AG09319 (cell line): Measurements from ENCODE around the gene TPRG1.

Experiments used
- DNase-seq: peaks from one replicate; pipeline ENCODE4 v3.0.0-alpha.2; 2010; ENCODE audit warnings: low read depth; ENCODE audit errors: extremely low read depth
- TF ChIP-seq, protein P1 (sequence below): IDR thresholded peaks from 2 replicates; pipeline ENCODE4 v1.5.1; 2011; ENCODE audit warnings: low read depth, mild to moderate bottlenecking, inconsistent platforms, low read length, moderate library complexity

TPRG1 gene

DNA sequence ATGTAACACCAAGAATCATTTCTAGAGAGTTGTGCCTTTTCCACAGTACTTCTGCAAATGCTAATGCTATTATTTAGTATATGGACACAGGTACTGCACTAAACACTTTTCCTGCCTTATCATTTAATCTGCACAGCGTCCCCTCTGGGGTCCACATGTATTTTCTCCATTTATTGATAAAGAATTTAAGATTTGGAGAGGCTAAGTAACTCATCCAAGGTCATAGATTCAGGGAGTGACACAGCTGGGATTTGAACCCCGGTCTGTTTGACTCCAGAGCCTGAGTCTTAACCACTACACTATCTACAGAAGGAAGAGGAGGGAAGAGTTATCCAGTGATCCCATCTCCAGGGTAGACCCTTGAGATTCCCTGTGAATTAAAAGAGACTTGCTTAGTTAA, 24.9 kb upstream of the TPRG1 start:
- TF ChIP-seq, protein P1, sequence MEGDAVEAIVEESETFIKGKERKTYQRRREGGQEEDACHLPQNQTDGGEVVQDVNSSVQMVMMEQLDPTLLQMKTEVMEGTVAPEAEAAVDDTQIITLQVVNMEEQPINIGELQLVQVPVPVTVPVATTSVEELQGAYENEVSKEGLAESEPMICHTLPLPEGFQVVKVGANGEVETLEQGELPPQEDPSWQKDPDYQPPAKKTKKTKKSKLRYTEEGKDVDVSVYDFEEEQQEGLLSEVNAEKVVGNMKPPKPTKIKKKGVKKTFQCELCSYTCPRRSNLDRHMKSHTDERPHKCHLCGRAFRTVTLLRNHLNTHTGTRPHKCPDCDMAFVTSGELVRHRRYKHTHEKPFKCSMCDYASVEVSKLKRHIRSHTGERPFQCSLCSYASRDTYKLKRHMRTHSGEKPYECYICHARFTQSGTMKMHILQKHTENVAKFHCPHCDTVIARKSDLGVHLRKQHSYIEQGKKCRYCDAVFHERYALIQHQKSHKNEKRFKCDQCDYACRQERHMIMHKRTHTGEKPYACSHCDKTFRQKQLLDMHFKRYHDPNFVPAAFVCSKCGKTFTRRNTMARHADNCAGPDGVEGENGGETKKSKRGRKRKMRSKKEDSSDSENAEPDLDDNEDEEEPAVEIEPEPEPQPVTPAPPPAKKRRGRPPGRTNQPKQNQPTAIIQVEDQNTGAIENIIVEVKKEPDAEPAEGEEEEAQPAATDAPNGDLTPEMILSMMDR: no peak
- DNase-seq: no peak

DNA sequence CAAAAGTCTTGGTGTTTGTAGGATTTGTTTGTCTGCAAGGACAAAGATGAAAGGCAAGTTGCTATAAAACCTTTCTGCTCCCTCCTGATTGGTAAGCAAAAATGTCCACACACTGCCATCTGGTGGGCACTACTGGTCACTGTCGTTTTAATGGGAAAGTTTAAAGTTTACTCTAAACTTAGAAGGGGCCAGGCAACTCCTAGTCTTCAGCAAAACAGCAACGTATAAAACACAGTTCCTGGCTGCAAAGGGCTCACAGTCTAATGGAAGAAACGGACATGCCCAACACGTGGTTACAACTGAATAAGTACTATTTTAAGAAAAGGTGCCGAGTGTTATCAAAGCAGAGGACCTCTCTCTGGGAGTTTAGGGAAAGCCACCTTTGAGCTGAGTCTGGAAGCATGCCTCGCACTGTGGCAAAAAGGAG, 23.7 kb upstream of the TPRG1 start:
- TF ChIP-seq, protein P1: peak; percentile 78
- DNase-seq: peak; percentile 20

DNA sequence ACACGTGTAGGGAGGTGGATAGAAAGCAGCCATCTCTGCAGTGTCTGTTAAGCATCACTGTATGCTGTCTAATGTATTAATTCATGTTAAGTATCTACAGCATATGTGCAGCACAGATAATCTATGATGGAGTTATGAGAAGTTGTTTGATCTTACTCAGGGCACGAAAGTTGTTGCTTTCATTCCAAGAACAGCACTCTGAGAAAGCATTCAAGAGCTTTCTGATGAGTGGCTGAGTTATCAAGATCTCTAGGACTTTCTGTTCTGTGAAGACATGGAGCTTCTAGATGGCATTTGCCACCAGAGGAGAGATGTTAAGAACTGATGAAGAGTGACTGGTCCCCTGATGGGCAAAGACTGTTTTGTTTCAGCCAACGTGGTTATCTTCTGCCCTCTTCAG, 22.6 kb upstream of the TPRG1 start:
- TF ChIP-seq, protein P1: no peak
- DNase-seq: no peak

DNA sequence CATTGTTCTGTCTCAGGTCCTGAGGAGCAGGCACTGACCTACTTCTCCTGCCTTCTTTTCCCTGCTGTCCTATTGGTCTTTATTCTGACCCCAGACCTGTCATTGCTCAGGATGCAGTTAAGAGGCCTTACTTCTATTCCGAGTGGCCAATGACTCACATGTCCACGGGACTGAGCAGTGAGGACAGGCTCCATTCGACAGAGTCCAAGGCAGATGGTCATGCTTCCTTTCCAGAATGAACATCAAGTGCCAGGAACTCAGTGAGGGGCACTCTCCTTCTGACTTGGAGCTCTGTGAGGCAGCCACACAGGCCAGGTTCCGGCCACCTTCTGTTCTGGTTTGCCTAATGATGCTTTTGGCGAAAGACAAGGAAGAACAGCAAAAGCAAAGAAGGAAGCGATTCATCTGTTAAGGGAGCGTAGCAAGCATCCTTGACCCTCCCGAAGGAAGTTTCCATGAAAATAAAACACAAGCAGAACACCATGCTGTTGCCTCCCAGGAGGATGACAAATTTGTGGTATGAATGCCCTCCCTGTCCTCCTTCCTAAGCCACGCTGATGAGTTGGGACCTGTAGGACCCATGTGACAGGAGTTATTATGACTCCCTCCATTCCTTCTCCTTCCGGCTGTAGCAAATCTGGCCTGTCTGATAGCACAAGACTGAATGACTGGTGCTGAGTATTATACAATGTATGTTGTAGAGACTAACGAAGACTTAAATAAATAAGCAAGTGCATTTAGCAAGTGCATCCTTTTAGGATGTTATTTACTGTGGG, 14.4 kb upstream of the TPRG1 start:
- DNase-seq: no peak
- TF ChIP-seq, protein P1: no peak

DNA sequence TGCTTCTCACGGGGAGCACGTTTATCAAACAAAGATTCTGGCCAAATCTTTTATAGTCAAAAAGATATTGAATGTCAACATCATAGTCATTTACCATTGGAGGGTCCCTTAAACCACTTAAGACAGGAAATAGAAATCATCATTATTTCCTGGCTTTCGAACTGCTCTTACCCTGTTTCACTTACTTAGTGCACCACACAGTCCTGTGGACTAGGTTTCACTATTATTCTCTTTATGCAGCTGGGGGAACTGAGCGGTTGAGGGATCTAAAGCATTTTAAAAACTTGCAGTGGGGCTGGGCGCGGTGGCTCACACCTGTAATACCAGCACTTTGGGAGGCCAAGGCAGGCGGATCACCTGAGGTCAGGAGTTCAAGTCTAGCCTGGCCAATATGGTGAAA, 13.7 kb upstream of the TPRG1 start:
- no peak for DNase-seq
- TF ChIP-seq, protein P1: no peak

DNA sequence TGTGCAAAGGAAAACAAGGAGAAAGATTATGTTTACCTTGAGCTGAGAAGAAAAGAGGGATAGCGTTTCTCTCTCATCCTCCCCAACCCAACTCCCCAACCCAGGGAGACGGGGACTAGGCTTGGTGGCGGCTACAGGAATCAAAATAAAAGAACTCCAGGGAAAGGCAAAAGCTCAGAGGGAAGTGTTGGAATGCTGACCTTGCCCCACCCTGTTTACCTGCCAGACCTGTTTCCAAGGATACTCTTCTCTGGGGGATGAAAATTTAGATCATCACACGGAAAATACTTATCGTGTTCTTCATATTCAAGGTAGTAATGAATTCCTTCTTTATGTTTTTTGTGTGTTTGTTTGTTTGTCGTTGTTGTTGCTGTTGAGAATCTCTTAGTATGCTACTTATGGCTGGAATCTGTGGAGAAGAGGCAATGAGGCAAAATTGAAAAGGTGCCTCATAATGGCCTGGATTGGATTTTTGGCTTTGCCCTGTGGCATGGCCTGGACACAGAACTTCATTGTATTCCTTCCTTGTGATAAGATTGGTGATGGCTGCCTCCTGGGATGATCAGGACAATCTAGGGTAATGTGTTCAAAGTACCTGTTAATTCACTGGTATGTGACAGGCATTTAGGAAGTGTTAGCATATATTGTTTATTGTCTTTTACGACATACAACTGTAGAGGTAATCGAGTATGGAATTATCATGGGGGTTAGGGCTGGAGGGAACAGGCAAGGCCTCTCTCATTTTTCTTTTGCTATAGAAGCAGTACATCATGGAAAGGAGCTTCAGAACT, 11.1 kb upstream of the TPRG1 start:
- DNase-seq: no peak
- TF ChIP-seq, protein P1: no peak

DNA sequence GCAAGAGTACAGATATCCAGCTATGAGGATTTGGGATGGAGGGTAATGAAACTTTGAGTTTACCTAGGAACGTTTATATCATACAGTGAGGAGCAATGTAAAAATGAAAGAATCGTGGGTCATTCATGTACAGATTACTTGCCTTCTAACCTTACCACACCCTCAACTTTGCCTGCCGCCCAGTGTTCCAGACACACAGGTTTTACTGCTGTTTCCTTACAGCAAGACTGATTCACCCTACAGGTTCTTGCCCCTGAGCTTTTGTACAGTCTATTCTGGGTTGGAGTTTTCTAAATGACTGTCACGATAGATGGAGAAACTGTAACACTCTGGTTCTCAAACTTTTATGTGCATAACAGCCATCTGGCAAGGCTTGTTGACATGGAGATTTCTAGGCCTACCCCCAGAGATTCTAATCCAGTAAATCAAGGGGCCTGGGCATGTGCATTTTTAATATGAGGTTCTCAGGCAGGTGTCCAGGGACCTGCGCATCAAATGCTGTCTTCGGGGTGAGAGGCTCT, 6.6 kb upstream of the TPRG1 start:
- TF ChIP-seq, protein P1: no peak
- no peak for DNase-seq
